ENCODE measurements around the gene DIAPH2. TPM values are rescaled to one million over a fixed set of nuclear protein-coding genes. Genes with fewer than 3 reads are reported as not detected.

DIAPH2 gene
- total RNA-seq, 4 donors from 2014 or later = 12.1 to 41.6 (median 29.1) TPM

DNA sequence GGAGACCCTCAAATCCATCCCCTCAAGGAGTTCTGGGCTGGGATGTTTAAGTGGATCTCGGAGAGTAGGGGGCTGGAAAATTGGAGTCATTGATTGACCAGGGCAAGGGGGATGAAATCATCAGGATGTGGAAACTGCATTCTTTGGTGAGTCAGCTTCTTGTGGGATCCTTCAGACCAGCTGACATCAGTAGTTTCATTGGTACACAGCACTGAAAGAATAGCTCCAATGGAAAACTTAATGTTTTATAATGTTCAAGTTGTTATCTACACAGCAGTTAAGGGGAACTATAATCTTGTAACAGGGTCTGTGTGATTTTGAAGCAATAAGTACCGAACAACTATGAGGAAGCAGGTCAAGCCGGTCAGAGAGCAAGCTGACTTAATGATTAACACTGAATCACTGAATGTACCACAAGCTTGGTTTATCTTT, 705.1 kb downstream of the DIAPH2 start:
- TF ChIP-seq, protein P1, sequence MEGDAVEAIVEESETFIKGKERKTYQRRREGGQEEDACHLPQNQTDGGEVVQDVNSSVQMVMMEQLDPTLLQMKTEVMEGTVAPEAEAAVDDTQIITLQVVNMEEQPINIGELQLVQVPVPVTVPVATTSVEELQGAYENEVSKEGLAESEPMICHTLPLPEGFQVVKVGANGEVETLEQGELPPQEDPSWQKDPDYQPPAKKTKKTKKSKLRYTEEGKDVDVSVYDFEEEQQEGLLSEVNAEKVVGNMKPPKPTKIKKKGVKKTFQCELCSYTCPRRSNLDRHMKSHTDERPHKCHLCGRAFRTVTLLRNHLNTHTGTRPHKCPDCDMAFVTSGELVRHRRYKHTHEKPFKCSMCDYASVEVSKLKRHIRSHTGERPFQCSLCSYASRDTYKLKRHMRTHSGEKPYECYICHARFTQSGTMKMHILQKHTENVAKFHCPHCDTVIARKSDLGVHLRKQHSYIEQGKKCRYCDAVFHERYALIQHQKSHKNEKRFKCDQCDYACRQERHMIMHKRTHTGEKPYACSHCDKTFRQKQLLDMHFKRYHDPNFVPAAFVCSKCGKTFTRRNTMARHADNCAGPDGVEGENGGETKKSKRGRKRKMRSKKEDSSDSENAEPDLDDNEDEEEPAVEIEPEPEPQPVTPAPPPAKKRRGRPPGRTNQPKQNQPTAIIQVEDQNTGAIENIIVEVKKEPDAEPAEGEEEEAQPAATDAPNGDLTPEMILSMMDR (IDR thresholded peaks at IDR 0.05 in 4 of 5, conservative IDR thresholded peaks at IDR 0.05 in 1 of 5) = no peak
- no peak for TF ChIP-seq POLR2A (IDR thresholded peaks at IDR 0.05)
- no peak for DNase-seq
- in situ Hi-C loops (cut with MboI; ENCODE audit: low sequenced_read_pairs in 4 of 4) = no loop called here
- Histone ChIP-seq H3K27me3 (no peaks in the 10 kb centered on the region), H3K27ac (no peak overlapping the region), H3K4me1 (no peaks in the 10 kb centered on the region), H3K36me3 (no peaks in the 10 kb centered on the region), H3K9me3 (no peaks in the 10 kb centered on the region), H3K4me3 (no peak overlapping the region)
- no peak for ATAC-seq
- intact Hi-C loops (cut with DNase I; ENCODE audit: low total_unique reads) = no loop called here

DNA sequence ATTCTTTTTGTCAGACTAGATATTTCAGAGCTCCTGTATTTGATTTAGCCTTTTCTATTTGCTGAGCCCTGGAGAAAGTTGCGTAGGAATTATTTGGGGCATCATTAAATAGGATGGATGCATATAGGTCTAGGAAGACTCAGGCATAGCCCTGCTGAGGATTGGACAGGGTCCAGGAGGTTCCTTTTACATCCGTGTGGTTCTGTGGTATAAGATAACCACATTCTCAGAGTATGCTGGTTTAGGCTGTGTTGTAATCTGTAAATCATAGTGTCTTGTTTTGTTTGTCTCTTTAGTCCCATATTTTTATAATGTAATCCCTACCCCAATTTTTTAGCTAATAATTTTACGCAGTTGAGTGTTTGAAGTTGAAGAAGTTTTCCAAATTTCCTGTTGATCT, 712.7 kb downstream of the DIAPH2 start:
- H3K4me3 ChIP-seq = no peak overlapping the region
- H3K4me1 ChIP-seq = no peaks in the 10 kb centered on the region
- no peaks in the 10 kb centered on the region for H3K27me3 ChIP-seq
- TF ChIP-seq, protein P1 (IDR thresholded peaks at IDR 0.05 in 4 of 5, conservative IDR thresholded peaks at IDR 0.05 in 1 of 5) = no peak
- no peak for TF ChIP-seq POLR2A (IDR thresholded peaks at IDR 0.05)
- in situ Hi-C loops (cut with MboI; ENCODE audit: low sequenced_read_pairs in 4 of 4) (no loop called here), intact Hi-C loops (cut with DNase I; ENCODE audit: low total_unique reads) (no loop called here)
- H3K9me3 ChIP-seq = no peaks in the 10 kb centered on the region
- DNase-seq = no peak
- H3K36me3 ChIP-seq = no peaks in the 10 kb centered on the region
- ATAC-seq = no peak
- H3K27ac ChIP-seq = no peak overlapping the region

DNA sequence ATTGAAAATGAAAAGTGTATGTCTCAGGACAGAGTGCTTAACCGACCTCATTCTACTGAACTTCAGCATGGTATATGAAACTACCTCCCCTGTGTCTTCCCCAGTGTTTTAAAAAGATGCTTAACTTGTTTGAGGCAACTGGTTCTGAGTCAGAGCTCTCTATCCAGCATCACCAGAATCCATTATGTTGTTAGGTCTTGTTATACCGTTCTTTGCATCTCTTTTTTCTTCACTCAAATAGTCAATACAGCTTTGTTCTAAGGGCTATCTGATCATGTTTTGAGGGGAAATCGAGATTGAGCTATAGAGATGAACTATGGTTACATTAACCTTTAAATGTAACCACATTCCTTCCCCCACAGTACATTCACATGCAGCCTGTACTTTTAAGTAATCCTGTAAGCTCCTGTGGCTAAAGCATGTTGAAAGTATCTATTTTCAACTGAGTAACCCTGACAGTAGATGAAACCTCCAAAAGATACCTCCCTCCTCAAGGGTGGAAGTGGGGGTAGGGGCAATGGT, 713.4 kb downstream of the DIAPH2 start:
- no peak overlapping the region for H3K4me3 ChIP-seq
- DNase-seq (no peak), ATAC-seq (no peak)
- in situ Hi-C loops (cut with MboI; ENCODE audit: low sequenced_read_pairs in 4 of 4) (no loop called here), intact Hi-C loops (cut with DNase I; ENCODE audit: low total_unique reads) (no loop called here)
- TF ChIP-seq, protein P1 (IDR thresholded peaks at IDR 0.05 in 4 of 5, conservative IDR thresholded peaks at IDR 0.05 in 1 of 5) = no peak
- TF ChIP-seq POLR2A (IDR thresholded peaks at IDR 0.05) = no peak
- H3K27me3 ChIP-seq = no peaks in the 10 kb centered on the region
- H3K36me3 ChIP-seq = no peaks in the 10 kb centered on the region
- H3K27ac ChIP-seq = no peak overlapping the region
- no peaks in the 10 kb centered on the region for H3K4me1 ChIP-seq
- H3K9me3 ChIP-seq = no peaks in the 10 kb centered on the region

DNA sequence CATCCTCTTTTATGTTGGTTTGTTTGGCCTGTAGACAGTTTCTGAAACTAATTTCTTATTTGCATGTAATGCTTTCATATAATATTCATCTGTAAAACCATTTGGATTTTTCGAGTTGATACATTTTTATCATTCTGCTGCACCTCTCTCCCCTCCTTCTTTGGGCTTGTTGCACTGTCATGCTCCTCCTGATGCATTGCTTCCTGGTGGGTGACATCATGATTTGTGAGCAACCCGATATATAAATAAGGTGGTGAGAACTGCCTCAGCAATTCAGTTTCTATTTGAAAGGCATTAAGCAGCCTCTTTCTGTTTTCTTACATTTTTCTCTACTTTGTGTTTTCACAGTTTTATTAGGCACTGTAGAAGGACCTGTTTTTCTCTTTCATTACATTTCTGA, 714.8 kb downstream of the DIAPH2 start:
- ATAC-seq (no peak), DNase-seq (no peak)
- in situ Hi-C loops (cut with MboI; ENCODE audit: low sequenced_read_pairs in 4 of 4) = no loop called here
- Histone ChIP-seq H3K9me3 (no peaks in the 10 kb centered on the region), H3K27me3 (no peaks in the 10 kb centered on the region), H3K4me3 (no peak overlapping the region), H3K27ac (no peak overlapping the region), H3K36me3 (no peaks in the 10 kb centered on the region), H3K4me1 (no peaks in the 10 kb centered on the region)
- intact Hi-C loops (cut with DNase I; ENCODE audit: low total_unique reads) = no loop called here
- TF ChIP-seq POLR2A (IDR thresholded peaks at IDR 0.05) = no peak
- TF ChIP-seq, protein P1 (IDR thresholded peaks at IDR 0.05 in 4 of 5, conservative IDR thresholded peaks at IDR 0.05 in 1 of 5) = no peak

DNA sequence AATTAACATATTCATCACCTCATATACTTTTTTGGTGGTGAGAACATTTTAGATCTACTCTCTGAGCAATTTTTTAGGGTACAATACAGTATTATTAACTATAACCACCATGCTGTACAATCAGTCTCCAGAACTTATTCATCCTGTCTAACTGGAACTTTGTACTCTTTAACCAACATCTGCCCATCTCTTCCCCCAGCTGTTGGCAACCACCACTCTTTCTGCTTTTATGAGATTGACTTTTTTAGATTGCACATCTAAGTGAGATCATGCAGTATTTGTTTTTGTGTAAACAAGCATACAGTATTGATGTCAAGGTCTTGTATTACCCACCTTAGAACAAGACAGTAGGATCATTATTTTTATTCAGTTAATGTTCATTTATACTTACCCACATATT, 715.9 kb downstream of the DIAPH2 start:
- Histone ChIP-seq H3K4me3 (no peak overlapping the region), H3K9me3 (no peaks in the 10 kb centered on the region), H3K36me3 (no peaks in the 10 kb centered on the region), H3K27me3 (no peaks in the 10 kb centered on the region), H3K27ac (no peak overlapping the region), H3K4me1 (no peaks in the 10 kb centered on the region)
- DNase-seq (no peak), ATAC-seq (no peak)
- intact Hi-C loops (cut with DNase I; ENCODE audit: low total_unique reads) (no loop called here), in situ Hi-C loops (cut with MboI; ENCODE audit: low sequenced_read_pairs in 4 of 4) (no loop called here)
- TF ChIP-seq POLR2A (IDR thresholded peaks at IDR 0.05) = no peak
- TF ChIP-seq, protein P1 (IDR thresholded peaks at IDR 0.05 in 4 of 5, conservative IDR thresholded peaks at IDR 0.05 in 1 of 5) = no peak
